Heart left ventricle (tissue), 16 donors: ENCODE measurements around the gene SND1. TPM values are rescaled to one million over a fixed set of nuclear protein-coding genes. Genes with fewer than 3 reads are reported as not detected.

Source experiments
- ATAC-seq, 4 donors: fragments of 200-7000 bp; cut with Tn5 transposase; one replicate each; pipeline ENCODE4 v1.9.1; 2020 to 2022; ENCODE audit warnings: moderate library complexity in 4 of 4, mild to moderate bottlenecking in 3 of 4, moderate number of reproducible peaks in 1 of 4
- DNase-seq, 5 donors: peaks; one replicate each; pipeline ENCODE4 v3.0.0-alpha.2; 2020
- H3K27ac ChIP-seq, 12 donors: fragments of 200-600 bp; sonication (generic) in 4 of 12; one replicate each; pipeline versions ENCODE4 v1.5.0 to v1.8.0; 2016 to 2022; ENCODE audit warnings: mild to moderate bottlenecking in 2 of 12
- H3K27me3 ChIP-seq, 9 donors: fragments of 200-600 bp; sonication (generic) in 2 of 9; one replicate each; pipeline versions ENCODE4 v1.5.1 to v1.8.0; 2016 to 2022; ENCODE audit warnings: mild to moderate bottlenecking in 3 of 9
- H3K36me3 ChIP-seq, 9 donors: fragments of 200-600 bp; sonication (generic) in 2 of 9; one replicate each; pipeline versions ENCODE4 v1.5.0 to v1.8.0; 2018 to 2022; ENCODE audit warnings: mild to moderate bottlenecking in 2 of 9
- H3K4me1 ChIP-seq, 12 donors: fragments of 200-600 bp; sonication (generic) in 4 of 12; one replicate each; pipeline versions ENCODE4 v1.5.0 to v1.8.0; 2016 to 2022; ENCODE audit warnings: mild to moderate bottlenecking in 3 of 12
- H3K4me3 ChIP-seq, 12 donors: fragments of 200-600 bp; sonication (generic) in 4 of 12; one replicate each; pipeline versions ENCODE4 v1.5.0 to v1.8.0; 2017 to 2022; ENCODE audit warnings: mild to moderate bottlenecking in 9 of 12, moderate library complexity in 4 of 12
- H3K9me3 ChIP-seq, 12 donors: fragments of 200-600 bp; sonication (generic) in 4 of 12; one replicate each; pipeline versions ENCODE4 v1.5.0 to v1.8.0; 2016 to 2022; ENCODE audit warnings: mild to moderate bottlenecking in 1 of 12
- POLR2A ChIP-seq, 2 donors: fragments of 450-650 bp; IDR thresholded peaks; one replicate each; pipeline ENCODE4 v1.6.1; 2017; ENCODE audit warnings: antibody characterized with exemption in 2 of 2, mild to moderate bottlenecking in 2 of 2, moderate library complexity in 2 of 2
- WGBS, 4 donors: extraction: QIAGEN DNeasy Blood & Tissue Kit in 2 of 4; methylation state at CpG; one replicate each; pipeline versions ENCODE4 v1.1.5 to v1.1.7; 2013 to 2018; 5-methylcytosine and 5-hydroxymethylcytosine counted together
- intact Hi-C, 10 donors: fragments of 100-400 bp; cut with DNase I; formaldehyde crosslinking; loops; one replicate each; pipeline versions ENCODE4 v1.11.1 to v1.14.2; 2022
- polyA plus RNA-seq, 2 donors: library from polyadenylated mRNA; stranded (reverse); fragments of 200-250 nt; gene quantifications; one replicate each; pipeline ENCODE4 v1.2.3, GENCODE V29; 2013
- total RNA-seq, 9 donors: library from RNA; depleted of rRNA in 2 of 9; stranded (reverse); fragments of >200 nt in 2 of 9; fragmentation: NEBNext Ultra II Directional in 3 of 9; extraction: Animal tissue kit (Norgen Biotek cat#: 25700) in 3 of 9; gene quantifications; one replicate each; pipeline versions ENCODE4 v1.1.0 to v1.2.4, GENCODE V29; 2016 to 2023
- TF ChIP-seq, protein P1 (sequence below), 12 donors: fragments of 200-600 bp; sonication (generic) in 4 of 12; IDR thresholded peaks; one replicate each; pipeline versions ENCODE4 v1.5.0 to v1.8.0; 2018 to 2022; ENCODE audit warnings: antibody characterized with exemption in 12 of 12, mild to moderate bottlenecking in 5 of 12
- donor health status: ischemic (EF 13 %, LVEDD 7.1; RV severe dilation, severe dysfunction).
- donor health status: healthy with polysubstance abuse.
- donor health status: DM: no; HTN: yes; CAD: no.
- donor health status: DM: no; HTN: no; CAD: no.
- donor health status: ischemic (EF 25% LVEDD 6.9; RV normal size, moderate dysfunction).
- donor health status: ischemic (EF 25% LVEDD 5.7; RV mildly dilated, moderate dysfunction).
- donor health status: healthy.
- donor health status: DM: yes; HTN: yes; CAD: no.
- donor health status: ischemic (EF 35%, LVEDD 5.7; RV mildly dilated, moderate dysfunction).
- donor health status: nonischemic (EF 11% LVEDD 7.7; RV severe dilation, severe dysfunction).
- donor health status: DM: yes; HTN: yes; CAD: no.
- donor health status: PGD.
- donor health status: ischemic (EF 29% LVEDD 5.4; RV normal size, mild dysfunction).
- donor health status: nonischemic (EF 23%, LVEDD 6.1; RV moderate dilation, normal function).

The SND1 gene
- total and polyA plus RNA-seq, 11 donors: 45.6 to 115 (median 76.3) TPM

DNA sequence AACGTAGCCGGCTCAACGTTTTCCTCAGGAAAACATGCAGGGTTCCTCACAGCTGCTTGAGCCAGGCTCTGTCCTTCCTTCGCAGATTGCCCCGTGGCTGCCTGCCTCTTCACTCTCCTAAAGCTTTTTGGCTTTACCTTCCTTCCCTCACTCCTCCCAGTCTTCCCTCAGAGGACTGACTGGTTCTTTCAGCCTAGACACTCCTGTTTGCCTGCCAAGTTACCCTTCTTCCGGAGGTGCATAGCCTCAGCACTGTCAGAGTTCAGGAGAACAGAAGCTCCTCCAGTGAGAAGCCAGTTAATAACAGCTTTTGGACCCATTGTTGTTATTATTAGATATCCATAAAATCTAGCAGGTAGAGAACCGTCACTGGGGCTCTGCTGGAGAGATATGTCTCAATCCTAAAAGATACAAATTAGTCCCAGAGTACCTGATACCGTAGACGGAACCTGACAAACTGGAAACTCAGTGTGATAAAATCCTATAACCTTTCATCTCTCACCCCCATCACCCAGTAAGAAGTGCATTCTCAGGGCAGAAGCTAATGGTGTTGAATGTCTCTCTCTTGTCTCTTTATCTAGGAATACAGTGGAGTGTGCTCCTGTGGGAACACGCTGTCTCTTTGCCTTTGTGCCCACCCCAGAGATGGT is 79.6 kb downstream of the SND1 start:
- ATAC-seq (no peak), DNase-seq (no peak)
- 80 to 82% (median 81%) methylated on average over 10 of the region's 10 CpGs for WGBS, 4 donors
- TF ChIP-seq, protein P1, sequence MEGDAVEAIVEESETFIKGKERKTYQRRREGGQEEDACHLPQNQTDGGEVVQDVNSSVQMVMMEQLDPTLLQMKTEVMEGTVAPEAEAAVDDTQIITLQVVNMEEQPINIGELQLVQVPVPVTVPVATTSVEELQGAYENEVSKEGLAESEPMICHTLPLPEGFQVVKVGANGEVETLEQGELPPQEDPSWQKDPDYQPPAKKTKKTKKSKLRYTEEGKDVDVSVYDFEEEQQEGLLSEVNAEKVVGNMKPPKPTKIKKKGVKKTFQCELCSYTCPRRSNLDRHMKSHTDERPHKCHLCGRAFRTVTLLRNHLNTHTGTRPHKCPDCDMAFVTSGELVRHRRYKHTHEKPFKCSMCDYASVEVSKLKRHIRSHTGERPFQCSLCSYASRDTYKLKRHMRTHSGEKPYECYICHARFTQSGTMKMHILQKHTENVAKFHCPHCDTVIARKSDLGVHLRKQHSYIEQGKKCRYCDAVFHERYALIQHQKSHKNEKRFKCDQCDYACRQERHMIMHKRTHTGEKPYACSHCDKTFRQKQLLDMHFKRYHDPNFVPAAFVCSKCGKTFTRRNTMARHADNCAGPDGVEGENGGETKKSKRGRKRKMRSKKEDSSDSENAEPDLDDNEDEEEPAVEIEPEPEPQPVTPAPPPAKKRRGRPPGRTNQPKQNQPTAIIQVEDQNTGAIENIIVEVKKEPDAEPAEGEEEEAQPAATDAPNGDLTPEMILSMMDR (IDR thresholded peaks at IDR 0.05): no peak
- TF ChIP-seq POLR2A (IDR thresholded peaks at IDR 0.05): no peak
- Histone ChIP-seq H3K27me3 (no peaks in the 10 kb centered on the region), H3K36me3 (peaks cover 0 to 78% (median 37%) of the 10 kb centered on the region in 9 donors), H3K4me3 (no peak overlapping the region), H3K9me3 (no peaks in the 10 kb centered on the region), H3K4me1 (peaks cover 0 to 5% (median under 1%) of the 10 kb centered on the region in 12 donors), H3K27ac (no peak overlapping the region)
- intact Hi-C loops: no loop called here

GRCh38 chr7:127732306-127732705 is 80.3 kb downstream of the SND1 start:
- WGBS, 4 donors: 84 to 90% (median 86%) methylated on average over 2 of the region's 2 CpGs
- intact Hi-C loops: no loop called here
- Histone ChIP-seq H3K27ac (no peak overlapping the region), H3K36me3 (peaks cover 0 to 75% (median 37%) of the 10 kb centered on the region in 9 donors), H3K9me3 (no peaks in the 10 kb centered on the region), H3K27me3 (no peaks in the 10 kb centered on the region), H3K4me3 (no peak overlapping the region), H3K4me1 (peaks cover 0 to 9% (median 2%) of the 10 kb centered on the region in 12 donors)
- ATAC-seq (no peak), DNase-seq (no peak)
- no peak for TF ChIP-seq POLR2A (IDR thresholded peaks at IDR 0.05)
- TF ChIP-seq, protein P1 (IDR thresholded peaks at IDR 0.05): no peak

DNA sequence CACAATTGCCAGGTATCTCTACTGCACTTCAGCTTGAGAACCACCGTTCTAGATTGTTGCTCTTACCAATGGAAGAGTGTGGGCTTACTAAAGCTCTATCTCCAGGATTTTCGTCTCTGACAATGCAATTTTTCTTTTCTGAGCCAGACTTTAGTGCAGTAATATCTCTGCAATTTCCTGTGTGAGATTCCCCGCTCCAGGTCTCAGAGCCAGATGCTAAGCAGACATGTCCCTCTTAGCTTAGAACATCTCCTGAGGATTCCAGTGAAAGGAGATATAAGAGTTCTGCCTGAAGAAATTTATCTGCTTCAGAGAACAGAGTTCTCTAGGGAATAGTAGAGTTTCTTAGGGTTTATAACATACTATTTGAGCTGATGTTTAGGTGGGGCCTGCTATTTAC is 82.0 kb downstream of the SND1 start:
- TF ChIP-seq POLR2A (IDR thresholded peaks at IDR 0.05): no peak
- TF ChIP-seq, protein P1 (IDR thresholded peaks at IDR 0.05): no peak
- WGBS, 4 donors: 59 to 68% (median 63%) methylated on average over 3 of the region's 3 CpGs
- Histone ChIP-seq H3K4me1 (peaks cover 0 to 9% (median 2%) of the 10 kb centered on the region in 12 donors), H3K27ac (no peak overlapping the region), H3K27me3 (no peaks in the 10 kb centered on the region), H3K36me3 (peaks cover 0 to 59% (median 26%) of the 10 kb centered on the region in 9 donors), H3K4me3 (no peak overlapping the region), H3K9me3 (no peaks in the 10 kb centered on the region)
- DNase-seq (no peak), ATAC-seq (no peak)
- intact Hi-C loops: no loop called here

GRCh38 chr7:127736511-127736910 is 84.5 kb downstream of the SND1 start:
- Histone ChIP-seq H3K4me1 (peaks cover 0 to 16% (median 4%) of the 10 kb centered on the region in 12 donors), H3K4me3 (no peak overlapping the region), H3K9me3 (no peaks in the 10 kb centered on the region), H3K27ac (no peak overlapping the region), H3K27me3 (no peaks in the 10 kb centered on the region), H3K36me3 (peaks cover 0 to 44% (median 11%) of the 10 kb centered on the region in 9 donors)
- TF ChIP-seq, protein P1 (IDR thresholded peaks at IDR 0.05): no peak
- TF ChIP-seq POLR2A (IDR thresholded peaks at IDR 0.05): no peak
- DNase-seq (no peak), ATAC-seq (peak; percentile 9 to 76 (median 58))
- intact Hi-C loops: no loop called here
- WGBS, 4 donors: 58 to 64% (median 61%) methylated on average over 5 of the region's 5 CpGs
